A549 treated with AZD9567 at 1 μM for 4 hours (cell line): ENCODE data around the gene SPAG17. TPM values are rescaled to one million over a fixed set of nuclear protein-coding genes. Genes with fewer than 3 reads are reported as not detected.

Experiments
- total RNA-seq: library from RNA; stranded (reverse); fragments of 200-300 nt; extraction: Qiagen RNA extraction; gene quantifications from 5 replicates; pipeline ENCODE4 v1.2.3, GENCODE V29; 2022; ENCODE audit not compliant: insufficient read depth

Gene SPAG17
- total RNA-seq = not detected in 5 replicates

GRCh38 chr1:118185084-118185832 is at the start of gene SPAG17:
Gene SPAG17 (minus strand): TSS chr1:118185228. CDS start chr1:118185157, 71 bp downstream.

GRCh38 chr1:117929343-117930172 is 255.5 kb downstream of the SPAG17 start, which contains the start of the genes GDAP2 and WDR3:
Gene GDAP2 (minus strand): TSS chr1:117929621. CDS start chr1:117920357, 9,264 bp downstream.
Gene WDR3 (plus strand): TSS chr1:117929739. CDS start chr1:117933320, 3,581 bp downstream.

